ENCODE measurements around the gene AP4M1.

GRCh38 chr7:100122067-100122466 lies 20.6 kb downstream of the AP4M1 start:
- TF ChIP-seq, protein P1, sequence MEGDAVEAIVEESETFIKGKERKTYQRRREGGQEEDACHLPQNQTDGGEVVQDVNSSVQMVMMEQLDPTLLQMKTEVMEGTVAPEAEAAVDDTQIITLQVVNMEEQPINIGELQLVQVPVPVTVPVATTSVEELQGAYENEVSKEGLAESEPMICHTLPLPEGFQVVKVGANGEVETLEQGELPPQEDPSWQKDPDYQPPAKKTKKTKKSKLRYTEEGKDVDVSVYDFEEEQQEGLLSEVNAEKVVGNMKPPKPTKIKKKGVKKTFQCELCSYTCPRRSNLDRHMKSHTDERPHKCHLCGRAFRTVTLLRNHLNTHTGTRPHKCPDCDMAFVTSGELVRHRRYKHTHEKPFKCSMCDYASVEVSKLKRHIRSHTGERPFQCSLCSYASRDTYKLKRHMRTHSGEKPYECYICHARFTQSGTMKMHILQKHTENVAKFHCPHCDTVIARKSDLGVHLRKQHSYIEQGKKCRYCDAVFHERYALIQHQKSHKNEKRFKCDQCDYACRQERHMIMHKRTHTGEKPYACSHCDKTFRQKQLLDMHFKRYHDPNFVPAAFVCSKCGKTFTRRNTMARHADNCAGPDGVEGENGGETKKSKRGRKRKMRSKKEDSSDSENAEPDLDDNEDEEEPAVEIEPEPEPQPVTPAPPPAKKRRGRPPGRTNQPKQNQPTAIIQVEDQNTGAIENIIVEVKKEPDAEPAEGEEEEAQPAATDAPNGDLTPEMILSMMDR (IDR thresholded peaks at IDR 0.05): no peak
- TF ChIP-seq POLR2A (IDR thresholded peaks at IDR 0.05): no peak
